Muscle layer of duodenum (tissue), 2 donors: Measurements from ENCODE around the gene RBP3.

Experiments used
- H3K27ac ChIP-seq: one replicate; pipeline ENCODE4 v1.7.0; 2013; ENCODE audit warnings: mild to moderate bottlenecking, low read length
- H3K27me3 ChIP-seq: one replicate; pipeline ENCODE4 v1.7.0; 2013; ENCODE audit warnings: low read depth, mild to moderate bottlenecking, control low read depth, low read length
- H3K36me3 ChIP-seq, 2 donors: one replicate each; pipeline ENCODE4 v1.7.0; 2013; ENCODE audit warnings: low read length in 2 of 2, control low read depth in 1 of 2, mild to moderate bottlenecking in 1 of 2; ENCODE audit not compliant: insufficient read depth in 2 of 2, control insufficient read depth in 1 of 2
- H3K4me1 ChIP-seq, 2 donors: one replicate each; pipeline ENCODE4 v1.7.0; 2013; ENCODE audit warnings: low read length in 2 of 2, mild to moderate bottlenecking in 2 of 2, control low read depth in 1 of 2, moderate library complexity in 1 of 2; ENCODE audit not compliant: insufficient read depth in 2 of 2, control insufficient read depth in 1 of 2
- H3K4me3 ChIP-seq, 2 donors: one replicate each; pipeline ENCODE4 v1.7.0; 2013; ENCODE audit warnings: low read length in 2 of 2, low read depth in 1 of 2, mild to moderate bottlenecking in 1 of 2
- H3K9me3 ChIP-seq, 2 donors: one replicate each; pipeline ENCODE4 v1.7.0; 2013; ENCODE audit warnings: low read length in 2 of 2, control low read depth in 1 of 2, mild to moderate bottlenecking in 1 of 2; ENCODE audit not compliant: control insufficient read depth in 1 of 2
- donor health status: healthy.

RBP3 gene

GRCh38 chr10:47351899-47352815 is 4.0 kb downstream of the RBP3 start:
- Histone ChIP-seq H3K27ac (no peak overlapping the region), H3K4me1 (no peaks in the 10 kb centered on the region), H3K36me3 (no peaks in the 10 kb centered on the region), H3K4me3 (no peak overlapping the region), H3K27me3 (no peaks in the 10 kb centered on the region), H3K9me3 (no peaks in the 10 kb centered on the region)

GRCh38 chr10:47353351-47353750 is 5.2 kb downstream of the RBP3 start:
- no peak overlapping the region for H3K27ac ChIP-seq

GRCh38 chr10:47354165-47354564 is 6.0 kb downstream of the RBP3 start:
- H3K27me3 ChIP-seq: no peaks in the 10 kb centered on the region
- no peak overlapping the region for H3K27ac ChIP-seq
- H3K36me3 ChIP-seq: no peaks in the 10 kb centered on the region
- no peaks in the 10 kb centered on the region for H3K4me1 ChIP-seq
- H3K4me3 ChIP-seq: no peak overlapping the region
- no peaks in the 10 kb centered on the region for H3K9me3 ChIP-seq

More at GRCh38 chr10:47353351-47353750, 5.2 kb downstream of the RBP3 start:
- no peaks in the 10 kb centered on the region for H3K9me3 ChIP-seq
- H3K4me3 ChIP-seq: no peak overlapping the region
- no peaks in the 10 kb centered on the region for H3K36me3 ChIP-seq
- no peaks in the 10 kb centered on the region for H3K4me1 ChIP-seq
- no peaks in the 10 kb centered on the region for H3K27me3 ChIP-seq

- H3K9me3 ChIP-seq: no peaks in the 10 kb centered on the region
- H3K4me3 ChIP-seq: no peak overlapping the region
- no peaks in the 10 kb centered on the region for H3K36me3 ChIP-seq
- H3K4me1 ChIP-seq: no peaks in the 10 kb centered on the region
- no peaks in the 10 kb centered on the region for H3K27me3 ChIP-seq
- no peak overlapping the region for H3K27ac ChIP-seq
Measured at GRCh38 chr10:47354900-47355299, 6.7 kb downstream of the RBP3 start.

GRCh38 chr10:47356708-47357107 is 8.5 kb downstream of the RBP3 start:
- Histone ChIP-seq H3K9me3 (no peaks in the 10 kb centered on the region), H3K4me3 (no peak overlapping the region), H3K27me3 (no peaks in the 10 kb centered on the region), H3K27ac (no peak overlapping the region), H3K4me1 (no peaks in the 10 kb centered on the region), H3K36me3 (no peaks in the 10 kb centered on the region)

- no peak overlapping the region for H3K4me3 ChIP-seq
- no peaks in the 10 kb centered on the region for H3K27me3 ChIP-seq
- no peak overlapping the region for H3K27ac ChIP-seq
- H3K36me3 ChIP-seq: no peaks in the 10 kb centered on the region
- no peaks in the 10 kb centered on the region for H3K4me1 ChIP-seq
- no peaks in the 10 kb centered on the region for H3K9me3 ChIP-seq
Measured at GRCh38 chr10:47357131-47357582, 9.0 kb downstream of the RBP3 start.

- Histone ChIP-seq H3K9me3 (no peaks in the 10 kb centered on the region), H3K27ac (no peak overlapping the region), H3K36me3 (no peaks in the 10 kb centered on the region), H3K4me1 (no peaks in the 10 kb centered on the region), H3K27me3 (no peaks in the 10 kb centered on the region), H3K4me3 (no peak overlapping the region)
Measured at GRCh38 chr10:47357911-47358310, 9.7 kb downstream of the RBP3 start.

- Histone ChIP-seq H3K4me1 (no peaks in the 10 kb centered on the region), H3K4me3 (no peak overlapping the region), H3K36me3 (no peaks in the 10 kb centered on the region), H3K9me3 (no peaks in the 10 kb centered on the region), H3K27ac (no peak overlapping the region), H3K27me3 (no peaks in the 10 kb centered on the region)
Measured at GRCh38 chr10:47358457-47358856, 10.3 kb downstream of the RBP3 start.

- no peak overlapping the region for H3K4me3 ChIP-seq
- H3K4me1 ChIP-seq: no peaks in the 10 kb centered on the region
- no peak overlapping the region for H3K27ac ChIP-seq
- H3K27me3 ChIP-seq: no peaks in the 10 kb centered on the region
- no peaks in the 10 kb centered on the region for H3K36me3 ChIP-seq
- H3K9me3 ChIP-seq: no peaks in the 10 kb centered on the region
Measured at GRCh38 chr10:47359101-47359500, 10.9 kb downstream of the RBP3 start.

- Histone ChIP-seq H3K27ac (no peak overlapping the region), H3K9me3 (no peaks in the 10 kb centered on the region), H3K4me3 (no peak overlapping the region), H3K4me1 (no peaks in the 10 kb centered on the region), H3K36me3 (no peaks in the 10 kb centered on the region), H3K27me3 (no peaks in the 10 kb centered on the region)
Measured at GRCh38 chr10:47359626-47360418, 11.7 kb downstream of the RBP3 start.

- no peaks in the 10 kb centered on the region for H3K27me3 ChIP-seq
Measured at GRCh38 chr10:47360419-47361040, 12.4 kb downstream of the RBP3 start.

More at GRCh38 chr10:47360419-47361040, 12.4 kb downstream of the RBP3 start:
- Histone ChIP-seq H3K27ac (no peak overlapping the region), H3K4me3 (no peak overlapping the region), H3K9me3 (no peaks in the 10 kb centered on the region), H3K36me3 (no peaks in the 10 kb centered on the region), H3K4me1 (no peaks in the 10 kb centered on the region)
